Left ventricle myocardium inferior (tissue), 1 donor: ENCODE data around the gene CRHR1. TPM values are rescaled to one million over a fixed set of nuclear protein-coding genes. Genes with fewer than 3 reads are reported as not detected.

Source experiments
- DNase-seq: peaks from one replicate; pipeline ENCODE4 v3.0.0-alpha.2; 2020
- H3K27ac ChIP-seq: fragments of 200-600 bp; replicated peaks from 2 replicates; pipeline ENCODE4 v1.8.0; 2021
- H3K27me3 ChIP-seq: fragments of 200-600 bp; 2 replicates; pipeline ENCODE4 v1.8.0; 2021; ENCODE audit warnings: low read depth
- H3K36me3 ChIP-seq: fragments of 200-600 bp; 2 replicates; pipeline ENCODE4 v1.8.0; 2021
- H3K4me1 ChIP-seq: fragments of 200-600 bp; 2 replicates; pipeline ENCODE4 v1.8.0; 2021
- H3K4me3 ChIP-seq: fragments of 200-600 bp; 2 replicates; pipeline ENCODE4 v1.8.0; 2021; ENCODE audit warnings: mild to moderate bottlenecking, moderate library complexity
- H3K9me3 ChIP-seq: fragments of 200-600 bp; replicated peaks from 2 replicates; pipeline ENCODE4 v1.8.0; 2021
- intact Hi-C: fragments of 100-400 bp; cut with micrococcal nuclease; formaldehyde crosslinking; loops from one replicate; pipeline ENCODE4 v1.11.0; 2022
- total RNA-seq: library from RNA; stranded (reverse); fragmentation: NEBNext Ultra II Directional; extraction: Animal tissue kit (Norgen Biotek cat#: 25700); gene quantifications from one replicate; pipeline ENCODE4 v1.2.1, GENCODE V29; 2021
- TF ChIP-seq, protein P1 (sequence below): fragments of 200-600 bp; IDR thresholded peaks from 2 replicates; pipeline ENCODE4 v1.8.0; 2021; ENCODE audit warnings: antibody characterized with exemption, mild to moderate bottlenecking, borderline replicate concordance
- donor health status: DM: no; HTN: yes; CAD: no; lungs with severe emphysema.

CRHR1 gene
- total RNA-seq, 1 donor from 2014 or later: not detected

DNA sequence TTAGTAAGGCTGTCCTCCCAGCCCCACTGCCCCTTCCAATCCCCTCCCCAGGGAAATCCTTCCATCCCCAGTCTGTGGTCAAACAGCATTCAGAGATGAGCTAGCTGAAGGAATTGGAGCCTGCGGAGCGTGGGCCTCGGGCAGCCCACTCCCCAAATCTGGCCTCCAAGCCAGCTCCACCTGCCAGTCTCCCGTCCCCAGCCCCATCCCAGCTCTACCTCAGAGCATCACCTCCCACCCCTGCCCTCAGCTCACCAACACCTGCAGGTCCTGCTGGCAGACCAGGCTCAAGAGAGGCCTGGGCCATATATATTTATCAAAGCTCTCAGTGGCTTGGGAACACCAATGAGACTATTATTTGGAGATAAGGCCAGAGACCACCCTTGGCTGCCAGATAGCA is 55.3 kb downstream of the CRHR1 start:
- H3K4me3 ChIP-seq: no peak overlapping the region
- no peaks in the 10 kb centered on the region for H3K9me3 ChIP-seq
- no peak for DNase-seq
- H3K4me1 ChIP-seq: no peaks in the 10 kb centered on the region
- peaks cover 65% of the 10 kb centered on the region for H3K27me3 ChIP-seq
- H3K36me3 ChIP-seq: no peaks in the 10 kb centered on the region
- intact Hi-C loops: loop anchor here (10.0 kb wide), 1 partner anchor 445 kb away; no protein-coding TSS in a partner anchor
- H3K27ac ChIP-seq: no peak overlapping the region
- TF ChIP-seq, protein P1, sequence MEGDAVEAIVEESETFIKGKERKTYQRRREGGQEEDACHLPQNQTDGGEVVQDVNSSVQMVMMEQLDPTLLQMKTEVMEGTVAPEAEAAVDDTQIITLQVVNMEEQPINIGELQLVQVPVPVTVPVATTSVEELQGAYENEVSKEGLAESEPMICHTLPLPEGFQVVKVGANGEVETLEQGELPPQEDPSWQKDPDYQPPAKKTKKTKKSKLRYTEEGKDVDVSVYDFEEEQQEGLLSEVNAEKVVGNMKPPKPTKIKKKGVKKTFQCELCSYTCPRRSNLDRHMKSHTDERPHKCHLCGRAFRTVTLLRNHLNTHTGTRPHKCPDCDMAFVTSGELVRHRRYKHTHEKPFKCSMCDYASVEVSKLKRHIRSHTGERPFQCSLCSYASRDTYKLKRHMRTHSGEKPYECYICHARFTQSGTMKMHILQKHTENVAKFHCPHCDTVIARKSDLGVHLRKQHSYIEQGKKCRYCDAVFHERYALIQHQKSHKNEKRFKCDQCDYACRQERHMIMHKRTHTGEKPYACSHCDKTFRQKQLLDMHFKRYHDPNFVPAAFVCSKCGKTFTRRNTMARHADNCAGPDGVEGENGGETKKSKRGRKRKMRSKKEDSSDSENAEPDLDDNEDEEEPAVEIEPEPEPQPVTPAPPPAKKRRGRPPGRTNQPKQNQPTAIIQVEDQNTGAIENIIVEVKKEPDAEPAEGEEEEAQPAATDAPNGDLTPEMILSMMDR: no peak

DNA sequence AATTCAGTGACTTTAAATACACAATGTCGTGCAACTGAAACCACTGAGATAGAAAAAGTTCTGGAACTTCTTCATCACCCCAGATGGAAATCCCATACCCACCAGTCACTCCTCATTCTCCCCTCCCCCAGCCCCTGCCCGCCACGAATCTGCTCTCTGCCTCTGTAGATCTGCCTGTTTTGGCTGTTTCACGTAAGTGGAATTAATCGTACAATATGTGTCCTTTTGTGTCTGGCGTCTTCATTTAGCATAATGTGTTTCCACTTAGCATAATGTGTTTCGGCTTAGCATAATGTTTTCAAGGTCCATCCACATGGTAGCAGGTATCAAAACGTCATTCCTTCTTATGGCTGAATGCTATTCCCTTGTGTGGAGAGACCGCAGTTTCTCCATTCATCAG is 57.1 kb downstream of the CRHR1 start:
- H3K4me1 ChIP-seq: no peaks in the 10 kb centered on the region
- H3K27me3 ChIP-seq: peaks cover 65% of the 10 kb centered on the region
- H3K27ac ChIP-seq: no peak overlapping the region
- H3K4me3 ChIP-seq: no peak overlapping the region
- TF ChIP-seq, protein P1: no peak
- intact Hi-C loops: no loop called here
- H3K9me3 ChIP-seq: no peaks in the 10 kb centered on the region
- no peaks in the 10 kb centered on the region for H3K36me3 ChIP-seq
- DNase-seq: no peak

DNA sequence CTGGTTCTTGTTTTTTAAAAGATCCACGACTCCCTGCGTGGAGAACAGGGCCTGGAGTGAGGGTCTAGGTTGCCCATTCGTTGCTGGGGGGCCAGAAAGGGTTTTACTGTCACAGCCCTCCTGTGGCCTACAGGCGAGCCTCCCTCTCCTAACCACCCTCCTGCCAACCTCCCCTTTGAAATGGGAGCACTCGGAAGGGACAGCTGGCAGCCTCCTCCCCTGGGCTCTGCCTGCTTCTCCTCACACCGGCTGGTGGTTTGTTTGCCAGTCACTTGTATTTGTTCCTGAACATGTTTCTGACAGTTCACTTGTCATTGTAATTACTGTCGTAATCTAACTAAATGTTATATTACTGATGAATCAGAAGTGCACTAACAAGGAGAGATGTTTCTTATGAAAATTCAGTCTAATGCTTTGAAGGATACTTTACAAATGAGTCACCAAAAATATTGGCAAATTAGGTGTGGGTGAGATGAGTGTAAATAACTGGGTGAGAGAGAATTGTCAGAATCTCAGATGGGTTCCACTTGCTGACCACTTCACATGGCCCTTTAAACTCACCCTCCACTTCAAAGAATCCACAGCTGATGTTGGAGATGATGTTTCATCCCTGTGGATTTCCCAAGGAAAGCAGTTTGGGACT is 57.9 kb downstream of the CRHR1 start:
- Histone ChIP-seq H3K27me3 (peaks cover 61% of the 10 kb centered on the region), H3K4me3 (no peak overlapping the region), H3K27ac (no peak overlapping the region), H3K4me1 (no peaks in the 10 kb centered on the region), H3K9me3 (no peaks in the 10 kb centered on the region), H3K36me3 (no peaks in the 10 kb centered on the region)
- DNase-seq: no peak
- intact Hi-C loops: no loop called here
- TF ChIP-seq, protein P1: no peak

DNA sequence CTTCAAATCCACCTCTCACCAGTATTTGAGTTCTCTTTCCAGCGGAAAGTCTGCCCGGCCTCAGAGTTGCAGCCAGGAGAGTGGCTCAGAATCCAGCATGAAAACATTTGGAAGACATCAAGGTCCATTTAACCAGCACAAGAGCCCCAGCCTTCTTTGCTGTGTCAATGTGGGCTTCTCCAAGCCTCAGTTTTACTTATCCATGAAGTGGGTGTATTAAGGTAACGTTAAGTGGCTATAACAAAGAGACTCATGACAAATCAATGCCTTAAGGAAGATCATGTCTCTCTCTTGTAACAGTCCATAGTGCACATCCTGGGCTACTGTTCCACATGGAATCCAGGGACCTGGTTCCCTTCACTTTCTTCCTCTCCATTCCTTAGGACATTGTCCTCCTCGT is 59.6 kb downstream of the CRHR1 start:
- intact Hi-C loops: no loop called here

DNA sequence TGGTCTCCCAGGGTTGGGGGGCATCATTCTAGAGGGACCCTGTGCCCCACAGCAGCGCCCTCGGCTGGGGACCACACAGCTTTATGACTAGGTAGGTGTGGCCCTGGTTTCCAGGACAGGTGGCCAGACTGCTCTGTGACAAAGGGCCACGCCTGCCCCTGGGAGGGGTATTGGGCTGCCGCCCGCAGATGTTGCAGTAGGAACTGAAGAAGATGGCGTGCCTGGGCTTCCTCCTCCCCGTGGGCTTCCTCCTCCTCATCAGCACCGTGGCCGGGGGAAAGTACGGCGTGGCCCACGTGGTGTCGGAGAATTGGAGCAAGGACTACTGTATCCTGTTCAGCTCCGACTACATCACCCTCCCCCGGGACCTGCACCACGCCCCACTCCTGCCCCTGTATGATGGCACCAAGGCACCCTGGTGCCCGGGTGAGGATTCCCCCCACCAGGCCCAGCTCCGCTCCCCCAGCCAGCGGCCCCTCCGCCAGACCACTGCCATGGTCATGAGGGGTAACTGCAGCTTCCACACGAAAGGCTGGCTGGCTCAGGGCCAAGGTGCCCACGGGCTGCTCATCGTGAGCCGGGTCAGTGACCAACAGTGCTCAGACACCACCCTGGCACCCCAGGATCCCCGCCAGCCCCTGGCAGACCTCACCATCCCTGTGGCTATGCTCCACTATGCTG is 60.7 kb downstream of the CRHR1 start, which contains the start of gene SPPL2C:
TSS of gene SPPL2C (plus strand) at position 187 of the 681 bp plus-strand sequence. CDS start at position 213, 26 bp downstream.
- Histone ChIP-seq H3K9me3 (no peaks in the 10 kb centered on the region), H3K36me3 (no peaks in the 10 kb centered on the region), H3K27me3 (peaks cover 34% of the 10 kb centered on the region), H3K27ac (no peak within 1 kb of the TSS), H3K4me3 (no peak within 1 kb of the TSS), H3K4me1 (peaks cover 5% of the 10 kb centered on the region)
- TF ChIP-seq, protein P1: no peak
- DNase-seq: no peak
- intact Hi-C loops: no loop called here

More for the DNA sequence above, 59.6 kb downstream of the CRHR1 start:
- Histone ChIP-seq H3K4me1 (peaks cover 1% of the 10 kb centered on the region), H3K27me3 (peaks cover 45% of the 10 kb centered on the region), H3K27ac (no peak overlapping the region), H3K9me3 (no peaks in the 10 kb centered on the region), H3K36me3 (no peaks in the 10 kb centered on the region), H3K4me3 (no peak overlapping the region)
- TF ChIP-seq, protein P1: no peak
- no peak for DNase-seq
